Measurements from ENCODE around the gene ATP1B3. TPM values are rescaled to one million over a fixed set of nuclear protein-coding genes. Genes with fewer than 3 reads are reported as not detected.
A peak's percentile ranks its signal among the peaks of the same experiment; 100 is the strongest.
"Not testable (repeated sequence)": the region's sequence is repeated elsewhere in the genome, so short reads cannot be mapped to it uniquely, and the experiment has no call there.

Gene ATP1B3
- total RNA-seq, 1 donor from 2014 or later, result 43.6 TPM

- no peak for DNase-seq (ENCODE audit: low spot score in 2 of 2)
- FAIRE-seq, result no peak
Observed at GRCh38 chr3:141939759-141940158, 63.3 kb downstream of the ATP1B3 start.

- peak in 1 of 2 donors; percentile 35 for DNase-seq (ENCODE audit: low spot score in 2 of 2)
Observed at GRCh38 chr3:141940194-141940776, 63.8 kb downstream of the ATP1B3 start.

GRCh38 chr3:141941093-141941492, 64.7 kb downstream of the ATP1B3 start:
- DNase-seq (ENCODE audit: low spot score in 2 of 2), result no peak
- no peak for FAIRE-seq

More at GRCh38 chr3:141940194-141940776, 63.8 kb downstream of the ATP1B3 start:
- FAIRE-seq, result no peak

- DNase-seq (ENCODE audit: low spot score in 2 of 2), result no peak
- no peak for FAIRE-seq
Observed at GRCh38 chr3:141942006-141942405, 65.6 kb downstream of the ATP1B3 start.

GRCh38 chr3:141945726-141946485, 69.5 kb downstream of the ATP1B3 start:
- no peak for DNase-seq (ENCODE audit: low spot score in 2 of 2)
- FAIRE-seq, result no peak

GRCh38 chr3:141949399-141949798, 73.0 kb downstream of the ATP1B3 start:
- FAIRE-seq (no peak), DNase-seq (ENCODE audit: low spot score in 2 of 2) (no peak)

- no peak for FAIRE-seq
- no peak for DNase-seq (ENCODE audit: low spot score in 2 of 2)
Observed at GRCh38 chr3:141949972-141950371, 73.5 kb downstream of the ATP1B3 start.

GRCh38 chr3:141950572-141951493, 74.4 kb downstream of the ATP1B3 start:
- DNase-seq (ENCODE audit: low spot score in 2 of 2) (no peak), FAIRE-seq (no peak)

- FAIRE-seq (no peak), DNase-seq (ENCODE audit: low spot score in 2 of 2) (no peak)
Observed at GRCh38 chr3:141952611-141953010, 76.2 kb downstream of the ATP1B3 start.

GRCh38 chr3:141955175-141955574, 78.7 kb downstream of the ATP1B3 start:
- DNase-seq (ENCODE audit: low spot score in 2 of 2), result no peak
- FAIRE-seq, result no peak

GRCh38 chr3:141959589-141960554, 83.4 kb downstream of the ATP1B3 start:
- no peak for DNase-seq (ENCODE audit: low spot score in 2 of 2)
- no peak for FAIRE-seq

- FAIRE-seq (no peak), DNase-seq (ENCODE audit: low spot score in 2 of 2) (no peak)
Observed at GRCh38 chr3:141960731-141961130, 84.3 kb downstream of the ATP1B3 start.

GRCh38 chr3:141963301-141963700, 86.9 kb downstream of the ATP1B3 start:
- DNase-seq (ENCODE audit: low spot score in 2 of 2) (no peak), FAIRE-seq (no peak)

GRCh38 chr3:141965471-141965870, 89.0 kb downstream of the ATP1B3 start:
- DNase-seq (ENCODE audit: low spot score in 2 of 2), result no peak
- no peak for FAIRE-seq

- DNase-seq (ENCODE audit: low spot score in 2 of 2), result no peak
- no peak for FAIRE-seq
Observed at GRCh38 chr3:141969711-141970110, 93.3 kb downstream of the ATP1B3 start.

- FAIRE-seq (no peak), DNase-seq (ENCODE audit: low spot score in 2 of 2) (no peak)
Observed at GRCh38 chr3:141971571-141971970, 95.1 kb downstream of the ATP1B3 start.

GRCh38 chr3:141972399-141972798, 96.0 kb downstream of the ATP1B3 start:
- no peak for DNase-seq (ENCODE audit: low spot score in 2 of 2)
- no peak for FAIRE-seq

- DNase-seq (ENCODE audit: low spot score in 2 of 2); FAIRE-seq: not testable (repeated sequence)
Observed at GRCh38 chr3:141974777-141975176, 98.3 kb downstream of the ATP1B3 start.
